H9 (cell line): ENCODE results near the gene SAA4. TPM values are rescaled to one million over a fixed set of nuclear protein-coding genes. Genes with fewer than 3 reads are reported as not detected.
"Not testable (repeated sequence)": the region's sequence is repeated elsewhere in the genome, so short reads cannot be mapped to it uniquely, and the experiment has no call there.

Source experiments
- DNase-seq: peaks from one replicate; pipeline ENCODE4 v3.0.0-alpha.2; 2017
- H2AFZ ChIP-seq: one replicate; pipeline ENCODE4 v1.6.1; 2013; ENCODE audit warnings: mild to moderate bottlenecking, low read length, control low read depth, moderate library complexity
- H2AK5ac ChIP-seq: 2 replicates; pipeline ENCODE4 v1.6.1; 2013; ENCODE audit warnings: low read length, control low read depth, mixed read lengths; ENCODE audit not compliant: insufficient read length
- H2BK120ac ChIP-seq: one replicate; pipeline ENCODE4 v1.6.1; 2013; ENCODE audit warnings: low read depth, mild to moderate bottlenecking, low read length, control low read depth, inconsistent platforms; ENCODE audit not compliant: poor library complexity, severe bottlenecking
- H2BK12ac ChIP-seq: 2 replicates; pipeline ENCODE4 v1.6.1; 2013; ENCODE audit warnings: low read length, control low read depth, mixed read lengths, low read depth; ENCODE audit not compliant: insufficient read length
- H2BK15ac ChIP-seq: 2 replicates; pipeline ENCODE4 v1.6.1; 2013; ENCODE audit warnings: low read depth, low read length, control low read depth
- H2BK20ac ChIP-seq: one replicate; pipeline ENCODE4 v1.6.1; 2013; ENCODE audit warnings: low read depth, mild to moderate bottlenecking, low read length, control low read depth, inconsistent platforms; ENCODE audit not compliant: poor library complexity, severe bottlenecking
- H2BK5ac ChIP-seq: 2 replicates; pipeline ENCODE4 v1.6.1; 2013; ENCODE audit warnings: low read length, control low read depth, mixed read lengths; ENCODE audit not compliant: insufficient read length
- H3K14ac ChIP-seq: 2 replicates; pipeline ENCODE4 v1.6.1; 2013; ENCODE audit warnings: low read length, control low read depth; ENCODE audit not compliant: insufficient read depth
- H3K18ac ChIP-seq: 2 replicates; pipeline ENCODE4 v1.6.1; 2013; ENCODE audit warnings: low read depth, mild to moderate bottlenecking, mixed read lengths, low read length, control low read depth; ENCODE audit not compliant: insufficient read length
- H3K23ac ChIP-seq: 2 replicates; pipeline ENCODE4 v1.6.1; 2013; ENCODE audit warnings: low read length, control low read depth, mixed read lengths, low read depth; ENCODE audit not compliant: insufficient read length
- H3K23me2 ChIP-seq: 2 replicates; pipeline ENCODE4 v1.6.1; 2013; ENCODE audit warnings: low read depth, mild to moderate bottlenecking, mixed read lengths, low read length, control low read depth; ENCODE audit not compliant: insufficient read length, poor library complexity, severe bottlenecking
- H3K27ac ChIP-seq: 2 replicates; pipeline ENCODE4 v1.5.1; 2013; ENCODE audit warnings: low read length, control low read depth, mixed read lengths, low read depth; ENCODE audit not compliant: insufficient read length
- H3K27me3 ChIP-seq: 2 replicates; pipeline ENCODE4 v1.6.1; 2013; ENCODE audit warnings: low read length, control low read depth, inconsistent platforms; ENCODE audit not compliant: insufficient read depth
- H3K4ac ChIP-seq: 2 replicates; pipeline ENCODE4 v1.6.1; 2013; ENCODE audit warnings: low read depth, mild to moderate bottlenecking, control low read depth, inconsistent platforms, low read length, moderate library complexity
- H3K4me1 ChIP-seq: 2 replicates; pipeline ENCODE4 v1.6.1; 2013; ENCODE audit warnings: low read length, control low read depth, inconsistent platforms; ENCODE audit not compliant: insufficient read depth
- H3K4me2 ChIP-seq: 2 replicates; pipeline ENCODE4 v1.6.1; 2013; ENCODE audit warnings: low read length, control low read depth, mixed read lengths; ENCODE audit not compliant: insufficient read length, insufficient read depth
- H3K56ac ChIP-seq: 2 replicates; pipeline ENCODE4 v1.6.1; 2013; ENCODE audit warnings: low read depth, mild to moderate bottlenecking, mixed read lengths, low read length, control low read depth; ENCODE audit not compliant: insufficient read length
- H3K79me1 ChIP-seq: 2 replicates; pipeline ENCODE4 v1.6.1; 2013; ENCODE audit warnings: low read depth, mild to moderate bottlenecking, moderate library complexity, low read length, control low read depth, inconsistent platforms; ENCODE audit not compliant: insufficient read depth, poor library complexity, severe bottlenecking
- H3K79me2 ChIP-seq: 2 replicates; pipeline ENCODE4 v1.6.1; 2013; ENCODE audit warnings: low read length, control low read depth, inconsistent platforms; ENCODE audit not compliant: insufficient read depth
- H3K9ac ChIP-seq: 2 replicates; pipeline ENCODE4 v1.6.1; 2013; ENCODE audit warnings: low read length, control low read depth, mixed read lengths; ENCODE audit not compliant: insufficient read length; ENCODE audit errors: extremely low read depth
- H3K9me3 ChIP-seq: one replicate; pipeline ENCODE4 v1.6.1; 2013; ENCODE audit warnings: low read depth, low read length, inconsistent platforms; ENCODE audit not compliant: control insufficient read depth
- H3T11ph ChIP-seq: one replicate; pipeline ENCODE4 v1.6.1; 2013; ENCODE audit warnings: mild to moderate bottlenecking, low read length, control low read depth, inconsistent platforms
- H4K20me1 ChIP-seq: one replicate; pipeline ENCODE4 v1.6.1; 2013; ENCODE audit not compliant: control insufficient read depth, insufficient read length, insufficient read depth
- H4K5ac ChIP-seq: 2 replicates; pipeline ENCODE4 v1.6.1; 2013; ENCODE audit warnings: low read depth, mild to moderate bottlenecking, mixed read lengths, low read length, control low read depth; ENCODE audit not compliant: insufficient read length
- H4K8ac ChIP-seq: replicated peaks from 2 replicates; pipeline ENCODE4 v1.6.1; 2013; ENCODE audit warnings: low read length, control low read depth, mixed read lengths, low read depth; ENCODE audit not compliant: insufficient read length
- H4K91ac ChIP-seq: 2 replicates; pipeline ENCODE4 v1.6.1; 2013; ENCODE audit warnings: low read depth, mild to moderate bottlenecking, moderate library complexity, mixed read lengths, low read length, control low read depth; ENCODE audit not compliant: insufficient read length
- H3K27ac Mint-ChIP-seq, 3 experiments: 2 replicates in 2 of 3; 3 replicates in 1 of 3; pipeline ENCODE4 v1.8.0; 2020 to 2021; ENCODE audit warnings: mixed read lengths in 3 of 3, mild to moderate bottlenecking in 1 of 3, moderate library complexity in 1 of 3
- H3K27me3 Mint-ChIP-seq: 2 replicates; pipeline ENCODE4 v1.8.0; 2021; ENCODE audit warnings: low read depth, mild to moderate bottlenecking, moderate library complexity, mixed read lengths
- H3K36me3 Mint-ChIP-seq, 3 experiments: 2 replicates in 2 of 3; 3 replicates in 1 of 3; pipeline ENCODE4 v1.8.0; 2020 to 2021; ENCODE audit warnings: low read depth in 3 of 3, mixed read lengths in 3 of 3; ENCODE audit not compliant: insufficient read depth in 1 of 3
- H3K4me1 Mint-ChIP-seq, 2 experiments: 2 replicates each; pipeline ENCODE4 v1.8.0; 2020; ENCODE audit warnings: mixed read lengths in 2 of 2
- H3K4me3 Mint-ChIP-seq, 2 experiments: 2 replicates in 1 of 2; 3 replicates in 1 of 2; pipeline ENCODE4 v1.8.0; 2020 to 2021; ENCODE audit warnings: mild to moderate bottlenecking in 2 of 2, mixed read lengths in 2 of 2, moderate library complexity in 1 of 2
- H3K9me3 Mint-ChIP-seq, 2 experiments: 2 replicates in 1 of 2; 3 replicates in 1 of 2; pipeline ENCODE4 v1.8.0; 2020; ENCODE audit warnings: mild to moderate bottlenecking in 2 of 2, mixed read lengths in 2 of 2, moderate library complexity in 1 of 2
- CTCF ChIP-seq: fragments of 200-600 bp; sonication (generic); conservative IDR thresholded peaks from 3 replicates; pipeline ENCODE4 v1.8.0; 2021; ENCODE audit warnings: antibody characterized with exemption, mild to moderate bottlenecking
- WGBS: extraction: QIAGEN DNeasy Blood & Tissue Kit; methylation state at CpG from one replicate; pipeline ENCODE4 v1.1.7; 2013; ENCODE audit warnings: missing lambda C conversion rate, low lambda C conversion rate, mixed read lengths; ENCODE audit not compliant: insufficient read length; ENCODE audit errors: extremely low coverage; 5-methylcytosine and 5-hydroxymethylcytosine counted together
- total RNA-seq: library from RNA; stranded (reverse); gene quantifications from 2 replicates; pipeline ENCODE4 v1.2.1, GENCODE V29; 2021

SAA4 gene
- total RNA-seq, 1 experiment from 2014 or later, result not detected

- Histone ChIP-seq H3K9ac (no peak overlapping the region), H3K23me2 (no peaks in the 10 kb centered on the region), H3K23ac (no peak overlapping the region), H3K18ac (no peak overlapping the region), H2AK5ac (no peak overlapping the region), H2BK5ac (no peak overlapping the region), H2BK12ac (no peak overlapping the region), H4K5ac (no peak overlapping the region), H3K14ac (no peak overlapping the region), H3K27me3 (no peaks in the 10 kb centered on the region), H3T11ph (no peak overlapping the region), H3K4me1 (peaks cover 3% of the 10 kb centered on the region; the same call in 1 of the 2 replicates), H2BK120ac (no peak overlapping the region), H3K79me1 (no peaks in the 10 kb centered on the region), H3K4me2 (no peak overlapping the region), H3K56ac (no peak overlapping the region), H2AFZ (no peak overlapping the region), H2BK15ac (no peak overlapping the region), H4K20me1 (no peaks in the 10 kb centered on the region), H4K91ac (no peak overlapping the region), H3K9me3 (no peaks in the 10 kb centered on the region), H2BK20ac (no peak overlapping the region), H4K8ac (no peak overlapping the region), H3K4ac (no peak overlapping the region), H3K79me2 (no peaks in the 10 kb centered on the region), H3K27ac (no peak overlapping the region)
- Mint-ChIP-seq H3K4me3 (no peak overlapping the region), H3K4me1 (peaks cover 8 to 10% of the 10 kb centered on the region in 2 experiments), H3K27me3 (peaks cover 4% of the 10 kb centered on the region), H3K27ac (no peak overlapping the region), H3K36me3 (no peaks in the 10 kb centered on the region), H3K9me3 (no peaks in the 10 kb centered on the region; a peak in 2 of 5 replicates)
- TF ChIP-seq CTCF, result no peak
- no peak for DNase-seq
- WGBS, result no CpG with 5 or more reads among the region's 3 CpGs
Observed at GRCh38 chr11:18191376-18191775, 45.2 kb downstream of the SAA4 start.

DNA sequence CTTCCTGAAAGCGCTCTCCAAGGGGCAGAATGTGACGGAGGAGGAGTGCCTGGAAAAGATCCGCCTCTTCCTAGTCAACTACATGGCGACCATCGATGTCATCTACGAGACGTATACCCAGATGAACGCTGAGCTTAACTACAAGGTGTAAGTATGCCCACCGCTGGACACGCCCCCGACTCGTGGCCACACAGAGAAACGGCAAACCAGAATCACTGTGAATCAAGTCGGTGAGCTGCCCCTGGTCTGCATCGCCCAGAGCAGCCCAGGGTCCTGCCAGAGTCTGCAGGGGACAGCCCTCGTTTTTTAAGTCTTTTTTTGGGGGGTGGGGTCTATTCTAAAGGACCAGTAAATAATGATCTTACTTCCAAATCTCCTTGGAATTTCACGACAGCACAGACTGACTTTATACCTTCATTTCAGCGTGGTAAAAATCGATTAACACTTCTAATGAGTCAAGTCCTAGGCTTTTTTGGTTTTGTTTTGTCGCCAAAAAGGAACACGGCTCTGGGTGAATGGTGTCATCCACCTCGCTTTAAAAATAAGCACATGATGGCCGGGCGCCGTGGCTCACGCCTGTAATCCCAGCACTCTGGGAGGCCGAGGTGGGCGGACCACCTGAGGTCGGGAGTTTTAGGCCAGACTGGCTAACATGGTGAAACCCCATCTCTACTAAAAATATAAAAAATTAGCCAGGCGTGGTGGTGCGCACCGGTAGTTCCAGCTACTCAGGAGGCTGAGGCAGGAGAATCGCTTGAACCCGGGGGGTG, 46.9 kb downstream of the SAA4 start:
- H3K4ac ChIP-seq, H4K91ac ChIP-seq, H3K18ac ChIP-seq, H3K14ac ChIP-seq, H3K27me3 ChIP-seq, H2BK20ac ChIP-seq, H3K79me2 ChIP-seq, H3K27ac Mint-ChIP-seq, H3K36me3 Mint-ChIP-seq, H3K4me2 ChIP-seq, H2BK15ac ChIP-seq, H2BK5ac ChIP-seq, H3K23ac ChIP-seq, H2BK12ac ChIP-seq, H3K9me3 ChIP-seq, H4K20me1 ChIP-seq, H3K9me3 Mint-ChIP-seq, H3K4me3 Mint-ChIP-seq, H4K5ac ChIP-seq, H3T11ph ChIP-seq, H3K27me3 Mint-ChIP-seq, H3K9ac ChIP-seq, H2BK120ac ChIP-seq, H3K56ac ChIP-seq, H2AFZ ChIP-seq, H3K79me1 ChIP-seq, H3K27ac ChIP-seq, H2AK5ac ChIP-seq, H3K4me1 ChIP-seq, H4K8ac ChIP-seq, H3K23me2 ChIP-seq, DNase-seq: not testable (repeated sequence)
- no CpG with 5 or more reads among the region's 34 CpGs for WGBS
- peaks cover 8 to 10% of the 10 kb centered on the region in 2 experiments for H3K4me1 Mint-ChIP-seq
